HL-60 (cell line): Measurements from ENCODE around the gene SIGLEC11.

Experiments used
- CTCF ChIP-seq: IDR thresholded peaks from one replicate; pipeline ENCODE4 v1.5.1; 2011; ENCODE audit warnings: low read length, control low read depth, inconsistent platforms; ENCODE audit not compliant: insufficient read depth
- GABPA ChIP-seq: IDR thresholded peaks from 2 replicates; pipeline ENCODE4 v1.6.1; 2012; ENCODE audit warnings: low read depth
- POLR2AphosphoS5 ChIP-seq: IDR thresholded peaks from 2 replicates; pipeline ENCODE4 v1.6.1; 2012; ENCODE audit warnings: low read depth
- REST ChIP-seq: IDR thresholded peaks from 2 replicates; pipeline ENCODE4 v1.6.1; 2012; ENCODE audit warnings: low read depth; ENCODE audit not compliant: insufficient replicate concordance
- SPI1 ChIP-seq: IDR thresholded peaks from 2 replicates; pipeline ENCODE4 v1.6.1; 2012; ENCODE audit warnings: low read depth, mild to moderate bottlenecking, borderline replicate concordance

- TF ChIP-seq CTCF = no peak
- TF ChIP-seq POLR2AphosphoS5 = no peak
- TF ChIP-seq SPI1 = no peak
- TF ChIP-seq GABPA = no peak
- no peak for TF ChIP-seq REST
These were observed 11.0 kb downstream of the SIGLEC11 start for GRCh38 chr19:49949742-49950589.
